ENCODE measurements around the gene NCF4. TPM values are rescaled to one million over a fixed set of nuclear protein-coding genes. Genes with fewer than 3 reads are reported as not detected.
A peak's percentile ranks its signal among the peaks of the same experiment; 100 is the strongest.

Gene NCF4
- total RNA-seq, 1 donor = not detected

GRCh38 chr22:36886016-36886415 is 25.2 kb downstream of the NCF4 start:
- no peak overlapping the region for H3K4me3 ChIP-seq (ENCODE audit: low read depth, low read length)
- no peak for DNase-seq (ENCODE audit: low read depth)
- TF ChIP-seq CTCF (IDR thresholded peaks at IDR 0.05; ENCODE audit: insufficient read depth, low read length) = no peak

- no peak for DNase-seq (ENCODE audit: low read depth)
- H3K4me3 ChIP-seq (ENCODE audit: low read depth, low read length) = no peak overlapping the region
- TF ChIP-seq CTCF (IDR thresholded peaks at IDR 0.05; ENCODE audit: insufficient read depth, low read length) = no peak
Measured at GRCh38 chr22:36887162-36887561, 26.4 kb downstream of the NCF4 start.

- no peak overlapping the region for H3K4me3 ChIP-seq (ENCODE audit: low read depth, low read length)
- peak; percentile 47 for DNase-seq (ENCODE audit: low read depth)
- TF ChIP-seq CTCF (IDR thresholded peaks at IDR 0.05; ENCODE audit: insufficient read depth, low read length) = no peak
Measured at GRCh38 chr22:36891646-36892045, 30.8 kb downstream of the NCF4 start.

GRCh38 chr22:36892292-36892691 is 31.5 kb downstream of the NCF4 start:
- TF ChIP-seq CTCF (IDR thresholded peaks at IDR 0.05; ENCODE audit: insufficient read depth, low read length) = no peak
- H3K4me3 ChIP-seq (ENCODE audit: low read depth, low read length) = no peak overlapping the region
- peak; percentile 45 for DNase-seq (ENCODE audit: low read depth)

GRCh38 chr22:36893262-36893661 is 32.5 kb downstream of the NCF4 start:
- no peak for TF ChIP-seq CTCF (IDR thresholded peaks at IDR 0.05; ENCODE audit: insufficient read depth, low read length)
- H3K4me3 ChIP-seq (ENCODE audit: low read depth, low read length) = no peak overlapping the region
- DNase-seq (ENCODE audit: low read depth) = no peak

- no peak for DNase-seq (ENCODE audit: low read depth)
- TF ChIP-seq CTCF (IDR thresholded peaks at IDR 0.05; ENCODE audit: insufficient read depth, low read length) = no peak
- no peak overlapping the region for H3K4me3 ChIP-seq (ENCODE audit: low read depth, low read length)
Measured at GRCh38 chr22:36894266-36894665, 33.5 kb downstream of the NCF4 start.

- no peak overlapping the region for H3K4me3 ChIP-seq (ENCODE audit: low read depth, low read length)
- no peak for TF ChIP-seq CTCF (IDR thresholded peaks at IDR 0.05; ENCODE audit: insufficient read depth, low read length)
- DNase-seq (ENCODE audit: low read depth) = no peak
Measured at GRCh38 chr22:36897611-36898010, 36.8 kb downstream of the NCF4 start.

Data from fibroblast of the aortic adventitia (primary cell).